A673 (cell line): Measurements from ENCODE around the gene CCSER1. TPM values are rescaled to one million over a fixed set of nuclear protein-coding genes. Genes with fewer than 3 reads are reported as not detected.

Experiments used
- BruUV-seq: library from RNA; stranded (reverse); fragments of 400-500 nt; replicated peaks from 2 replicates; lab custom pipeline; 2021; lab: Mats Ljungman, UMichigan
- CTCF ChIA-PET: fragments of 300-600 bp; sonication (Branson Sonifier 250); formaldehyde crosslinking; loops from one replicate; lab custom pipeline; 2022; ENCODE audit warnings: antibody characterized with exemption; lab: Charles Lee
- POLR2A ChIA-PET: fragments of 300-600 bp; sonication (Branson Sonifier 250); formaldehyde crosslinking; loops from one replicate; lab custom pipeline; 2022; ENCODE audit warnings: antibody characterized with exemption; ENCODE audit not compliant: low non-redundant PET; lab: Charles Lee
- DNase-seq: peaks from one replicate; pipeline ENCODE4 v3.0.0-alpha.2; 2015; ENCODE audit warnings: low spot score
- H3K27ac ChIP-seq: fragments of 200-600 bp; sonication (generic); 2 replicates; pipeline ENCODE4 v1.5.1; 2016; ENCODE audit warnings: mixed run types, low read depth, mild to moderate bottlenecking, mixed read lengths, antibody characterized with exemption, low read length; ENCODE audit not compliant: poor library complexity, severe bottlenecking
- H3K27me3 ChIP-seq: fragments of 200-600 bp; sonication (generic); replicated peaks from 2 replicates; pipeline ENCODE4 v1.6.1; 2017; ENCODE audit warnings: mixed run types, low read depth, mild to moderate bottlenecking, mixed read lengths, antibody characterized with exemption, low read length; ENCODE audit not compliant: insufficient read depth, poor library complexity
- H3K36me3 ChIP-seq: fragments of 200-600 bp; sonication (generic); 2 replicates; pipeline ENCODE4 v1.6.1; 2016; ENCODE audit warnings: mixed run types, mild to moderate bottlenecking, mixed read lengths, antibody characterized with exemption, low read length; ENCODE audit not compliant: insufficient read depth, poor library complexity, severe bottlenecking
- H3K4me1 ChIP-seq: fragments of 200-600 bp; sonication (generic); 2 replicates; pipeline ENCODE4 v1.6.1; 2017; ENCODE audit warnings: mixed run types, mild to moderate bottlenecking, mixed read lengths, antibody characterized with exemption, low read length; ENCODE audit not compliant: insufficient read depth, poor library complexity, severe bottlenecking
- H3K4me3 ChIP-seq: fragments of 200-600 bp; sonication (generic); 2 replicates; pipeline ENCODE4 v1.5.1; 2016; ENCODE audit warnings: low read depth, mixed run types, mild to moderate bottlenecking, mixed read lengths, low read length; ENCODE audit not compliant: poor library complexity, severe bottlenecking
- H3K9me3 ChIP-seq: fragments of 200-600 bp; sonication (generic); 2 replicates; pipeline ENCODE4 v1.6.1; 2016; ENCODE audit warnings: mixed run types, low read depth, mild to moderate bottlenecking, mixed read lengths, antibody characterized with exemption, low read length; ENCODE audit not compliant: poor library complexity, severe bottlenecking
- EZH2 ChIP-seq: fragments of 200-600 bp; sonication (generic); IDR thresholded peaks from 2 replicates; pipeline ENCODE4 v1.6.1; 2017; ENCODE audit warnings: borderline replicate concordance, low read depth, mild to moderate bottlenecking, mixed read lengths, antibody characterized with exemption, low read length; ENCODE audit not compliant: poor library complexity, severe bottlenecking
- intact Hi-C: fragments of 100-400 bp; cut with micrococcal nuclease; formaldehyde crosslinking; loops from one replicate; pipeline ENCODE4 v1.10.0; 2022; ENCODE audit not compliant: unreplicated experiment
- total RNA-seq: library from RNA; stranded (reverse); gene quantifications from 2 replicates; pipeline ENCODE4 v1.2.3, GENCODE V29; 2021
- TF ChIP-seq, protein P1 (sequence below): fragments of 300-800, 200-600 bp; sonication (generic); conservative IDR thresholded peaks from 2 replicates; pipeline ENCODE4 v1.5.1; 2017; ENCODE audit warnings: low read depth, mild to moderate bottlenecking, antibody characterized with exemption, low read length, moderate library complexity, mixed read lengths

The CCSER1 gene
- total RNA-seq, 1 experiment from 2014 or later: not detected

DNA sequence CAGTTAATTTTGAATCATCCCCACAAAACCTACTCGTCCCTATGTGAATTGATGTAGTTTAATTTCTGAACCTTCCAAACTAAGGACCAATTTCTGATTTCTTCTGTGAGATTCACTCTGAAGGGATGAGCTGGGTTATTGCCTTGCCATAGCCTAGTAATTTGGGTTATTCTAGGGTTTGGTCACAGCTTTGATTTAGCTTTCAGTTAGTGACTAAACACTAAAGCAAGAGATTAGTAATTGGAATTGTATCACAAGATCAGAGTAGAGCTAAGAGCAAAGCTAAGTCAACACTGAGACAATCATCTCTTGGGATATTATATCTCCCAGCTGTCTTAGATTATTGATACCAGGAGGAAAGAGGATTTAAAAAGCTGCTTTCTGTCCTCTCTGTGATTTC lies 588.0 kb downstream of the CCSER1 start:
- POLR2A ChIA-PET: no interaction called here
- no peak for DNase-seq
- no TSS peak for BruUV-seq
- Histone ChIP-seq H3K27me3 (no peaks in the 10 kb centered on the region), H3K4me1 (no peaks in the 10 kb centered on the region), H3K27ac (no peak overlapping the region), H3K9me3 (no peaks in the 10 kb centered on the region), H3K36me3 (no peaks in the 10 kb centered on the region), H3K4me3 (no peak overlapping the region)
- TF ChIP-seq, protein P1, sequence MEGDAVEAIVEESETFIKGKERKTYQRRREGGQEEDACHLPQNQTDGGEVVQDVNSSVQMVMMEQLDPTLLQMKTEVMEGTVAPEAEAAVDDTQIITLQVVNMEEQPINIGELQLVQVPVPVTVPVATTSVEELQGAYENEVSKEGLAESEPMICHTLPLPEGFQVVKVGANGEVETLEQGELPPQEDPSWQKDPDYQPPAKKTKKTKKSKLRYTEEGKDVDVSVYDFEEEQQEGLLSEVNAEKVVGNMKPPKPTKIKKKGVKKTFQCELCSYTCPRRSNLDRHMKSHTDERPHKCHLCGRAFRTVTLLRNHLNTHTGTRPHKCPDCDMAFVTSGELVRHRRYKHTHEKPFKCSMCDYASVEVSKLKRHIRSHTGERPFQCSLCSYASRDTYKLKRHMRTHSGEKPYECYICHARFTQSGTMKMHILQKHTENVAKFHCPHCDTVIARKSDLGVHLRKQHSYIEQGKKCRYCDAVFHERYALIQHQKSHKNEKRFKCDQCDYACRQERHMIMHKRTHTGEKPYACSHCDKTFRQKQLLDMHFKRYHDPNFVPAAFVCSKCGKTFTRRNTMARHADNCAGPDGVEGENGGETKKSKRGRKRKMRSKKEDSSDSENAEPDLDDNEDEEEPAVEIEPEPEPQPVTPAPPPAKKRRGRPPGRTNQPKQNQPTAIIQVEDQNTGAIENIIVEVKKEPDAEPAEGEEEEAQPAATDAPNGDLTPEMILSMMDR: no peak
- CTCF ChIA-PET: no interaction called here
- intact Hi-C loops: no loop called here

- Histone ChIP-seq H3K36me3 (no peaks in the 10 kb centered on the region), H3K9me3 (no peaks in the 10 kb centered on the region), H3K4me1 (no peaks in the 10 kb centered on the region), H3K4me3 (no peak overlapping the region), H3K27me3 (no peaks in the 10 kb centered on the region), H3K27ac (no peak overlapping the region)
- CTCF ChIA-PET: no interaction called here
- TF ChIP-seq, protein P1: no peak
- no peak for TF ChIP-seq EZH2
- POLR2A ChIA-PET: no interaction called here
- intact Hi-C loops: no loop called here
- BruUV-seq: no TSS peak
- DNase-seq: no peak
These were observed 591.7 kb downstream of the CCSER1 start for GRCh38 chr4:90718931-90719330.

GRCh38 chr4:90727938-90728337 lies 600.7 kb downstream of the CCSER1 start:
- POLR2A ChIA-PET: no interaction called here
- DNase-seq: no peak

More at GRCh38 chr4:90727938-90728337, 600.7 kb downstream of the CCSER1 start:
- Histone ChIP-seq H3K36me3 (no peaks in the 10 kb centered on the region), H3K4me3 (no peak overlapping the region), H3K27me3 (no peaks in the 10 kb centered on the region), H3K4me1 (no peaks in the 10 kb centered on the region), H3K27ac (no peak overlapping the region), H3K9me3 (no peaks in the 10 kb centered on the region)
- CTCF ChIA-PET: no interaction called here
- no peak for TF ChIP-seq EZH2
- TF ChIP-seq, protein P1: no peak
- no TSS peak for BruUV-seq
- intact Hi-C loops: no loop called here
